ENCODE measurements around the gene RNFT2. TPM values are rescaled to one million over a fixed set of nuclear protein-coding genes. Genes with fewer than 3 reads are reported as not detected.

The RNFT2 gene
- total RNA-seq, 1 experiment from 2014 or later = 12.3 TPM

DNA sequence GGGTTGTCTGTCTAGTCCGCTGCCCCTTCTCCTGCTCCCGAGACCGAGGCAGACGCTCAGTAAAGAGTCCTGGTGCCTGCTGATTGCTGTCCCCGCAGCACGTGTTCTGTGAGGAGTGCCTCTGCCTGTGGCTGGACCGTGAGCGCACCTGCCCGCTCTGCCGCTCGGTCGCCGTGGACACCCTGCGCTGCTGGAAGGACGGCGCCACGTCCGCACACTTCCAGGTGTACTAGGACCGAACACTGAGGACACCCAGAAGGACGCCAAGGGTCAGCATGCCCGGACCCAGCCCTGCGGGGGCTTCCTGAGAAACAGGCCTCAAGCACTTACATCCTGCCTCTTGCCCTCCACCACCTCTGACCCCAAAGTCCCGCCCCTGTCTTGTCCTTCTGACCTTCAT lies 111.1 kb downstream of the RNFT2 start:
- TF ChIP-seq TCF7L2 (IDR thresholded peaks at IDR 0.05; ENCODE audit: low read depth, low read length) = no peak
- TF ChIP-seq SIN3A (IDR thresholded peaks at IDR 0.05; ENCODE audit: borderline replicate concordance, insufficient read depth, low read depth, low read length) = no peak
- no peak for TF ChIP-seq POLR2AphosphoS5 (IDR thresholded peaks at IDR 0.05; ENCODE audit: low read depth, low read length)
- TF ChIP-seq, protein P1, sequence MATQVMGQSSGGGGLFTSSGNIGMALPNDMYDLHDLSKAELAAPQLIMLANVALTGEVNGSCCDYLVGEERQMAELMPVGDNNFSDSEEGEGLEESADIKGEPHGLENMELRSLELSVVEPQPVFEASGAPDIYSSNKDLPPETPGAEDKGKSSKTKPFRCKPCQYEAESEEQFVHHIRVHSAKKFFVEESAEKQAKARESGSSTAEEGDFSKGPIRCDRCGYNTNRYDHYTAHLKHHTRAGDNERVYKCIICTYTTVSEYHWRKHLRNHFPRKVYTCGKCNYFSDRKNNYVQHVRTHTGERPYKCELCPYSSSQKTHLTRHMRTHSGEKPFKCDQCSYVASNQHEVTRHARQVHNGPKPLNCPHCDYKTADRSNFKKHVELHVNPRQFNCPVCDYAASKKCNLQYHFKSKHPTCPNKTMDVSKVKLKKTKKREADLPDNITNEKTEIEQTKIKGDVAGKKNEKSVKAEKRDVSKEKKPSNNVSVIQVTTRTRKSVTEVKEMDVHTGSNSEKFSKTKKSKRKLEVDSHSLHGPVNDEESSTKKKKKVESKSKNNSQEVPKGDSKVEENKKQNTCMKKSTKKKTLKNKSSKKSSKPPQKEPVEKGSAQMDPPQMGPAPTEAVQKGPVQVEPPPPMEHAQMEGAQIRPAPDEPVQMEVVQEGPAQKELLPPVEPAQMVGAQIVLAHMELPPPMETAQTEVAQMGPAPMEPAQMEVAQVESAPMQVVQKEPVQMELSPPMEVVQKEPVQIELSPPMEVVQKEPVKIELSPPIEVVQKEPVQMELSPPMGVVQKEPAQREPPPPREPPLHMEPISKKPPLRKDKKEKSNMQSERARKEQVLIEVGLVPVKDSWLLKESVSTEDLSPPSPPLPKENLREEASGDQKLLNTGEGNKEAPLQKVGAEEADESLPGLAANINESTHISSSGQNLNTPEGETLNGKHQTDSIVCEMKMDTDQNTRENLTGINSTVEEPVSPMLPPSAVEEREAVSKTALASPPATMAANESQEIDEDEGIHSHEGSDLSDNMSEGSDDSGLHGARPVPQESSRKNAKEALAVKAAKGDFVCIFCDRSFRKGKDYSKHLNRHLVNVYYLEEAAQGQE (IDR thresholded peaks at IDR 0.05; ENCODE audit: insufficient read depth in 1 of 2, low read depth in 2 of 2, low read length in 1 of 2) = no peak
- TF ChIP-seq, protein P2, sequence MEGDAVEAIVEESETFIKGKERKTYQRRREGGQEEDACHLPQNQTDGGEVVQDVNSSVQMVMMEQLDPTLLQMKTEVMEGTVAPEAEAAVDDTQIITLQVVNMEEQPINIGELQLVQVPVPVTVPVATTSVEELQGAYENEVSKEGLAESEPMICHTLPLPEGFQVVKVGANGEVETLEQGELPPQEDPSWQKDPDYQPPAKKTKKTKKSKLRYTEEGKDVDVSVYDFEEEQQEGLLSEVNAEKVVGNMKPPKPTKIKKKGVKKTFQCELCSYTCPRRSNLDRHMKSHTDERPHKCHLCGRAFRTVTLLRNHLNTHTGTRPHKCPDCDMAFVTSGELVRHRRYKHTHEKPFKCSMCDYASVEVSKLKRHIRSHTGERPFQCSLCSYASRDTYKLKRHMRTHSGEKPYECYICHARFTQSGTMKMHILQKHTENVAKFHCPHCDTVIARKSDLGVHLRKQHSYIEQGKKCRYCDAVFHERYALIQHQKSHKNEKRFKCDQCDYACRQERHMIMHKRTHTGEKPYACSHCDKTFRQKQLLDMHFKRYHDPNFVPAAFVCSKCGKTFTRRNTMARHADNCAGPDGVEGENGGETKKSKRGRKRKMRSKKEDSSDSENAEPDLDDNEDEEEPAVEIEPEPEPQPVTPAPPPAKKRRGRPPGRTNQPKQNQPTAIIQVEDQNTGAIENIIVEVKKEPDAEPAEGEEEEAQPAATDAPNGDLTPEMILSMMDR (IDR thresholded peaks at IDR 0.05) = no peak
- Histone ChIP-seq H3K36me3 (ENCODE audit: control insufficient read depth, insufficient read depth, low read length) (no peaks in the 10 kb centered on the region), H3K4me3 (ENCODE audit: low read depth in 2 of 2, low read length in 2 of 2) (no peak overlapping the region), H3K27ac (ENCODE audit: low read length) (no peak overlapping the region), H3K27me3 (ENCODE audit: control insufficient read depth, insufficient read depth, low read length) (peaks cover 2% of the 10 kb centered on the region; the same call in 1 of the 2 replicates), H3K9me3 (ENCODE audit: control insufficient read depth, insufficient read depth, low read depth, low read length) (no peaks in the 10 kb centered on the region), H3K4me1 (ENCODE audit: control insufficient read depth, insufficient read depth, low read length) (no peaks in the 10 kb centered on the region)
- intact Hi-C loops (cut with micrococcal nuclease; ENCODE audit: unreplicated experiment) = no loop called here
- CTCF ChIA-PET = no interaction called here
- ATAC-seq = no peak
- in situ Hi-C loops (cut with HindIII; ENCODE audit: low pct_unique_long_range_greater_than_20kb, low sequenced_read_pairs) = no loop called here
- no peak for DNase-seq (ENCODE audit: low read depth, low spot score)
- POLR2A ChIA-PET = no interaction called here
- BruUV-seq (replicated peaks) = no TSS peak

DNA sequence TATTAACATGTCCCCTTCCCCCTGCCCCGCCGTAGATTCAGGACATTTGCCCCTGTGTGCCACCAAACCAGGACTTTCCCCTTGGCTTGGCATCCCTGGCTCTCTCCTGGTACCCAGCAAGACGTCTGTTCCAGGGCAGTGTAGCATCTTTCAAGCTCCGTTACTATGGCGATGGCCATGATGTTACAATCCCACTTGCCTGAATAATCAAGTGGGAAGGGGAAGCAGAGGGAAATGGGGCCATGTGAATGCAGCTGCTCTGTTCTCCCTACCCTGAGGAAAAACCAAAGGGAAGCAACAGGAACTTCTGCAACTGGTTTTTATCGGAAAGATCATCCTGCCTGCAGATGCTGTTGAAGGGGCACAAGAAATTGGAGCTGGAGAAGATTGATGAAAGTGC lies 114.2 kb downstream of the RNFT2 start:
- H3K9me3 ChIP-seq (ENCODE audit: control insufficient read depth, insufficient read depth, low read depth, low read length) = no peaks in the 10 kb centered on the region
- in situ Hi-C loops (cut with HindIII; ENCODE audit: low pct_unique_long_range_greater_than_20kb, low sequenced_read_pairs) = no loop called here
- DNase-seq (ENCODE audit: low read depth, low spot score) (no peak), ATAC-seq (no peak)
- CTCF ChIA-PET = no interaction called here
- intact Hi-C loops (cut with micrococcal nuclease; ENCODE audit: unreplicated experiment) = no loop called here
- H3K27ac ChIP-seq (ENCODE audit: low read length) = no peak overlapping the region
- H3K27me3 ChIP-seq (ENCODE audit: control insufficient read depth, insufficient read depth, low read length) = peaks cover 2% of the 10 kb centered on the region; the same call in 1 of the 2 replicates
- TF ChIP-seq POLR2AphosphoS5 (IDR thresholded peaks at IDR 0.05; ENCODE audit: low read depth, low read length) (no peak), SIN3A (IDR thresholded peaks at IDR 0.05; ENCODE audit: borderline replicate concordance, insufficient read depth, low read depth, low read length) (no peak), TCF7L2 (IDR thresholded peaks at IDR 0.05; ENCODE audit: low read depth, low read length) (no peak)
- TF ChIP-seq, protein P1 (IDR thresholded peaks at IDR 0.05; ENCODE audit: insufficient read depth in 1 of 2, low read depth in 2 of 2, low read length in 1 of 2) = no peak
- TF ChIP-seq, protein P2 (IDR thresholded peaks at IDR 0.05) = no peak
- no TSS peak for BruUV-seq (replicated peaks)
- no peaks in the 10 kb centered on the region for H3K4me1 ChIP-seq (ENCODE audit: control insufficient read depth, insufficient read depth, low read length)
- POLR2A ChIA-PET = no interaction called here
- no peak overlapping the region for H3K4me3 ChIP-seq (ENCODE audit: low read depth in 2 of 2, low read length in 2 of 2)
- H3K36me3 ChIP-seq (ENCODE audit: control insufficient read depth, insufficient read depth, low read length) = no peaks in the 10 kb centered on the region

Measured in Panc1 (cell line).